Activated CD4-positive, alpha-beta T cell treated with anti-CD3 and anti-CD28 coated beads for 24 hours (primary cell): Measurements from ENCODE around the gene MFSD1.
A peak's percentile ranks its signal among the peaks of the same experiment; 100 is the strongest.

Experiments used
- DNase-seq, 2 donors: peaks; one replicate each; pipeline ENCODE4 v3.0.0-alpha.2; 2020; ENCODE audit warnings: low read depth in 2 of 2

Gene MFSD1

GRCh38 chr3:158801696-158802408, at the start of gene MFSD1:
MFSD1 (plus strand) TSS chr3:158802054; CDS start chr3:158802153, 99 bp downstream.
- peak; percentile 76 for DNase-seq

GRCh38 chr3:158753854-158754253, 48.0 kb upstream of the MFSD1 start:
- no peak for DNase-seq

- DNase-seq: no peak
These were observed 46.4 kb upstream of the MFSD1 start for GRCh38 chr3:158755421-158755820.

- no peak for DNase-seq
These were observed 40.5 kb upstream of the MFSD1 start for GRCh38 chr3:158761350-158761749.

GRCh38 chr3:158762701-158763100, 39.2 kb upstream of the MFSD1 start:
- DNase-seq: no peak

- no peak for DNase-seq
These were observed 38.4 kb upstream of the MFSD1 start for GRCh38 chr3:158763421-158763820.

GRCh38 chr3:158765518-158766205, 36.2 kb upstream of the MFSD1 start:
- DNase-seq: no peak

GRCh38 chr3:158766364-158766763, 35.5 kb upstream of the MFSD1 start:
- no peak for DNase-seq

GRCh38 chr3:158768361-158768787, 33.5 kb upstream of the MFSD1 start:
- no peak for DNase-seq

- no peak for DNase-seq
These were observed 32.8 kb upstream of the MFSD1 start for GRCh38 chr3:158768881-158769543.

GRCh38 chr3:158769549-158769948, 32.3 kb upstream of the MFSD1 start:
- no peak for DNase-seq

- no peak for DNase-seq
These were observed 31.7 kb upstream of the MFSD1 start for GRCh38 chr3:158769952-158770740.

GRCh38 chr3:158770741-158771350, 31.0 kb upstream of the MFSD1 start:
- DNase-seq: no peak

GRCh38 chr3:158771577-158771976, 30.3 kb upstream of the MFSD1 start:
- DNase-seq: no peak

- DNase-seq: no peak
These were observed 29.9 kb upstream of the MFSD1 start for GRCh38 chr3:158771982-158772381.

GRCh38 chr3:158773166-158773565, 28.7 kb upstream of the MFSD1 start:
- no peak for DNase-seq

- DNase-seq: no peak
These were observed 27.7 kb upstream of the MFSD1 start for GRCh38 chr3:158773845-158774830.

- no peak for DNase-seq
These were observed 26.9 kb upstream of the MFSD1 start for GRCh38 chr3:158774965-158775364.

GRCh38 chr3:158775426-158776410, 26.1 kb upstream of the MFSD1 start:
- DNase-seq: no peak
